Epithelial cell of proximal tubule (primary cell): ENCODE data around the gene IL17C. TPM values are rescaled to one million over a fixed set of nuclear protein-coding genes. Genes with fewer than 3 reads are reported as not detected.

Source experiments
- DNase-seq: peaks from one replicate; pipeline ENCODE4 v3.0.0-alpha.2; 2011; ENCODE audit warnings: low read depth
- H3K4me3 ChIP-seq: 2 replicates; pipeline ENCODE4 v1.5.1; 2011; ENCODE audit warnings: low read depth, mild to moderate bottlenecking, low read length
- CTCF ChIP-seq: conservative IDR thresholded peaks from 2 replicates; pipeline ENCODE4 v1.5.1; 2012; ENCODE audit warnings: low read depth, mild to moderate bottlenecking, low read length
- total RNA-seq: library from RNA; depleted of rRNA; stranded (reverse); fragments of >200 nt; gene quantifications from 2 replicates; pipeline ENCODE4 v1.2.3, GENCODE V29; 2015

IL17C gene
- total RNA-seq, 1 donor from 2014 or later = 0.17 TPM

- no peak for DNase-seq
- no peak overlapping the region for H3K4me3 ChIP-seq
These were observed 33.4 kb downstream of the IL17C start for GRCh38 chr16:88671806-88672205.

GRCh38 chr16:88672776-88673175 lies 34.4 kb downstream of the IL17C start:
- TF ChIP-seq CTCF = peak; percentile 33
- no peak overlapping the region for H3K4me3 ChIP-seq
- DNase-seq = no peak

More at GRCh38 chr16:88671806-88672205, 33.4 kb downstream of the IL17C start:
- TF ChIP-seq CTCF = no peak

GRCh38 chr16:88673716-88674379 lies 35.5 kb downstream of the IL17C start:
- no peak for TF ChIP-seq CTCF
- no peak for DNase-seq
- no peak overlapping the region for H3K4me3 ChIP-seq

GRCh38 chr16:88676502-88677242 lies 38.3 kb downstream of the IL17C start:
- no peak for TF ChIP-seq CTCF
- DNase-seq = no peak
- H3K4me3 ChIP-seq = no peak overlapping the region

GRCh38 chr16:88677721-88678120 lies 39.3 kb downstream of the IL17C start:
- no peak overlapping the region for H3K4me3 ChIP-seq
- DNase-seq = no peak

GRCh38 chr16:88678224-88678979 lies 40.0 kb downstream of the IL17C start:
- TF ChIP-seq CTCF = no peak
- no peak for DNase-seq
- no peak overlapping the region for H3K4me3 ChIP-seq

More at GRCh38 chr16:88677721-88678120, 39.3 kb downstream of the IL17C start:
- TF ChIP-seq CTCF = no peak
